ENCODE results near the gene SLMAP. TPM values are rescaled to one million over a fixed set of nuclear protein-coding genes. Genes with fewer than 3 reads are reported as not detected.
"Not testable (repeated sequence)": the region's sequence is repeated elsewhere in the genome, so short reads cannot be mapped to it uniquely, and the experiment has no call there.

SLMAP gene
- total RNA-seq, 1 experiment from 2014 or later, result 48.4 TPM

DNA sequence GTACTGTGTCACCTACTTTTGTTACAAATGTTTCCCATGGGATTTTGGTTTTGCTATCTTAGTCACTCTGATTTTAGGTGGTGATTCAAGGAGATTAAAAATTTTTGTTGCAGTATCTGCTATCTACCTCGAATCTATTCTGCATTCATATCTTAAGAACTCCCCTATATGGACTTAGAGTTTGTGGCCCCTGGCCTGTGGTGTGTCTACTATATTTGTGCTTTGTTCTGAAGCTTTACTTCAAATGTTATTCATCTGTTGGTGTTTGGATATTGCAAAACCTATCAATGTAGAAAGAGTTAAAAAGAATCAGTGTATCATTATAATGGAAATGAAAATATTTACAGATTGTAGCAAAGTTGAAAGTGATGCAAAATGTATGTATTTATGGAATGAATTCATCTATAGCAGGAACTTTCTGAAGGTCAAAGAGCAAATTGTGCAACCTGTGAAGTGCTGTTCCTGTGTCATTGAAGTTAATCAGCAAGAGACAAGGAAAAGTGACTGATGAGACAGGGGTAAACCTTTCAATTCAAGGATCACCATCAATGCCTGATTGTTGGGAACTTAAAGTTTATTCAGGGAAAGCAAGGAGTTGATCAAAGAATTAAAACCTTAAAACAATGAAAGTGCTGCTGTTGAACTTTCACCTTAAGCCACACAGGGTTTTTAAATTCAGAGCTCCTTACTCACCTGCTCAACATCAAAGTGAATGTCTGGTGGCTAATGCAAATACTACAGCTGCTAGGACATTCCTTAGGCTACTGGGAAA is 71.0 kb downstream of the SLMAP start:
- no peak for DNase-seq (ENCODE audit: low read depth)

DNA sequence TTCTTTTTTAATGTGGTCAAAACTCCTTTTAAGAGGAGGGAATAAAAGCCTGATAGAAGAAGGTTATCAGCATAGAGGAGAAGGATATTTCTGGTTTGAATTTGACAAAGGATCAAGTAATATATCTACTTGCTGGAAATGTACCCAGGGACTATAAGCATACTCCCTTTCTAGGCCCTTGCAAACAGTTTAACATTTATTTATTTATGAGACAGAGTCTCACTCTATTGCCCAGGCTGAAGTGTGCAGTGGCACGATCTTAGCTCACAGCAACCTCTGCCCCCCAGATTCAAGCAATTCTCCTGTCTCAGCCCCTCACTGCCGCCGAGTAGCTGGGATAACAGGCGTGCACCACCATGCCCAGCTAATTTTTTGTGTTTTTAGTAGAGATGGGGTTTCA is 71.6 kb downstream of the SLMAP start:
- no peak for DNase-seq (ENCODE audit: low read depth)

DNA sequence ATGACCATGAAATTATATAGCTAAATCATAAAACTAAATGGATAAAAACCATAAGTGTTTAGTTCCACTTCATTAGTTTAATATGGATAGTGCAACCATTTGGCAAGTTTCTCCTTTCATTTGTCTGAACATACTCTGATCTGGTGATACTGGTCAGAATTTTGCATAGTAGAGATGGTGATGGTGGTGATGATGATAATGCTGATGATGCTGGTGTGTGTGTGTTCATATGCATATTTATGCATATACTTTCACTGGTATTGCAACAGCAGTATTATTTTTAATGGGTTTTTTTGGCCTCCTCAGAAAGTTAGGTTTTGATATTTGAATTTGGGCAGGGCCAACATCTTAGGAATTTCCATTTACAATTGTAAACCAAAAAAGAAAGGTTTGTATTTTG is 76.4 kb downstream of the SLMAP start:
- no peak for DNase-seq (ENCODE audit: low read depth)

DNA sequence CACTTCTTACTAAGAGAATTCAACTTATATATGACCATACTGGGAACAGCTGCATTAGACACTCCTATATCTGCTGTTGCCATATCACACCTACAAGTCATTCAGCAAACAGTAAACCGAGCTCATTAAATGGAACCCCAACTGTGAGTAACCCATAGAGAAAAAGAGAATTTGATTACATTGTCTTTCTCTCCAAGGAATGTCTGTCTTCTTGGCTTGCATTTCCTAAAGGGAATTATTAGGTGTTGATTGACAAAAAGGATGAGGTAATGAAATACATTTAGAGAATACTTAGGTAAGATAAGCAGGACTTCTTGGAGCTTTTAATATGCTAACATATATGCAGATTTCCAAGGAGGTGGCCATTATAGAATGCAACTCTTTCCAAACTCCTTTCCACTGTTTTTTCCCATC is 76.8 kb downstream of the SLMAP start:
- no peak for DNase-seq (ENCODE audit: low read depth)

DNA sequence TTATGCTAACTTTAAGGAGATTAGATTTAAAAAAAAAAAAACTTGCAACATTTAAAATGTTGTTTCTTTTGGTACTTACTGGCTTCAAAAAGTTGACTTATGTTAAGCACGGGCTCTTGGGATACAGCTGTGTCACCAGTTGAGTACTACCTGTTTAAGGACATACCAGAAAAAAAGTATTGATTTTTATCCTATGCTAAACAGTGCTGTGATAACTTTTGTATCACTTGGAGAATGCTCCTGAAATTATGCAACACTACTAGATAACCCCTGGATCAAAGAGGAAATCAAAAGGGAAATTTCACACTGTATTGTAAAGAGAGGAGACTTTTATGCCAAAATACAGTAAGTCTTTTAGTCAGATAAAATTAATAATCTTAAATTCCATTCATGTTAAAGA is 77.7 kb downstream of the SLMAP start:
- DNase-seq (ENCODE audit: low read depth), result no peak

DNA sequence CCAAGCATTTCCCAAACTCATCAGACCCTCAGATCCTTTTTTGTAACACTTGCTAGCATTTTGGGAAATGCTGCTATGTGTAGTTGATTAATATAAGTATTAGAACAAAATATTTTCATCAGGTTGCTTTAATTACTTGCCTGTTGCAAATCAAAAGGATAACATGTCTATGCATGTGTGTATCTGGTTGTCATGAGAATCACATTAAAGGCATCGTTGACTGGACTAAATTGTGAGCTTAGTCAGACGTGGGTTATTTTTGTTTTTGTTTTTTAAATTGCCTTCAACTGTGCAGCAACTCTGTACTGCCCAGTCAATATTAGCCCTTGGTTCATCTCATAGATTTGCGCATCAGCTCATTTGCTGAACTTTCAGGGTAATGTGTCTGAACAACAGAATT is 81.6 kb downstream of the SLMAP start:
- DNase-seq (ENCODE audit: low read depth), result no peak

DNA sequence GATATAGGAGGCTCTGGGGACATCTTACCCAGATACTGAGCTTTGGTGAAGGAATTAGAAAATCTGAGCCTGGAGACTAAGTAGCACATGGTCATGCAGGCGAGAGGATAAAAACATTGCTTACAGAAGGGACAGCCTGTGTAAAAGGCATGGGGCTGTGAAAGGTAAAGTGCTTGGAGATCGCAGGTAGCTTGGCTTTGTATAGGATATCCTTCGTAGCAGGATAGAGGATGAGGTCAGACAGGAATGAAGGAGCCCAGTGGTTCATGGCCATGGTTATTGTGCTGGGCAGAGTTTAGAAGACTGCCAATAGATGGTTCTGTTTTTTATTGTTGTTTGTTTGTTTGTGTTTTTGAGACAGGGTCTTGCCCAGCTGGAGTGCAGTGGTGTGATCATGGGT is 82.5 kb downstream of the SLMAP start:
- no peak for DNase-seq (ENCODE audit: low read depth)

DNA sequence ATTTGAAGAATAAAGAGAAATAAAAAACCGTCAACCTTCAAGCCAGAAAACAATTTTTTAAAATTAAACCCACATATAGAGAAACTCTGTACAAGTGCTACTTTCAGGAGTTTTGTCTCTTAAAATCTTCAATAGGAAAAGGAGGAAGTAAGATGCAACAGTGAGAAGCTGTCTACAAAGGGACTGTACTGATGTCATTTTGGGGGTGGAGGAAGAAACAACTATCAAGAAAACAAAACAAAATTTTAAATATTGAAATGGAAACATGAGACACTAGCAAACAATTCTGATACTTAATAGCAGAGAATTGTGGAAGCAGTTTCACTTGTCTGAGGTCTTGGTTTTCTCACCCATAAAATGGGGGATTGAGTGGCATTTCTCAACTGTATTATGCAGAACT is 84.4 kb downstream of the SLMAP start:
- DNase-seq (ENCODE audit: low read depth), result no peak

DNA sequence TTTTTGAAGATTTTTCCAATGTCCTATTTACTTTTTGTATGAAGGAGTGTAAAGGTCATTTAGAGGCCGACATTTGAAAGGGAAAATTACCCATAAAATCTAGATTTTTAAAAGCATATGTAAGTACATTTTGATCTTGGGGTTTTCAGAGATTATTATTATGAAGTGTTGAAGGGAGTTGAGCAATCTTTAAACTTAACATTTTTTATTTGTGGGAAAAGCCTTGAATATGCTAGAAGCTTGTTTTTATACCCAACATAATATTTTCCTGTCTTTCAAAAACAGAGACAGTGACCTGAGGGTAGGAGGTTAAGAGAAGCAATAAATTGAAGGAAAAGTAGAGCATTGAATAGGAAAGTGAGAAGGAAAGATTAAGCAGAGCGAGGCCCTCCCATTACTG is 85.7 kb downstream of the SLMAP start:
- DNase-seq (ENCODE audit: low read depth), result no peak

DNA sequence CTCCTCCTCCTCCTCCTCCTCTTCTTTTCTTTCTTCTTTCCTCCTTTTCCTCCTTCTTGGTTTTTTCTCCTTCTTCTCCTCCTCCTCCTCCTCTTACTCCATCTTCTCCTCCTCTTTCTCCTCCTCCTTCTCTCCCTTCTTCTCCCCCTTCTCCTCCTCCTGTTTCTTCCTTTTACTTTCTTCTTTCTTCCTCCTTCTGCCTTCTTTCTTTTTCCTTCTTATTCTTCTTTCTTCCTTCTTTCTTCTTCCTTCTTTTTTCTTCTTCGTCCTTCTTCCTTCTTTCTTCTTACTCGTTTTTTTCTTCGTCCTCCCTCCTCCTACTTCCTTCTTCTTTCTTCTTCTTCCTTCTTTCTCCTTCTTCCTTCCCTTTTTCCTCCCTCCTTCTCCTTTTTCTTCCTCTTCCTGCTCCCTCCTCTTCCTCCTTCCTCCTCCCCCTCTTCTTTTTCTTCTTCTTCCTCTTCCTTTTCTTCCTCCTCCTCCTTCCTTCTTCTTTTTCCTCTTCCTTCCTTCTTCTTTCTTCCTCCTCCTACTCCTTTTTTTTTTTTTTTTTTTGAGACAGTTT is 92.1 kb downstream of the SLMAP start:
- no peak for DNase-seq (ENCODE audit: low read depth)

DNA sequence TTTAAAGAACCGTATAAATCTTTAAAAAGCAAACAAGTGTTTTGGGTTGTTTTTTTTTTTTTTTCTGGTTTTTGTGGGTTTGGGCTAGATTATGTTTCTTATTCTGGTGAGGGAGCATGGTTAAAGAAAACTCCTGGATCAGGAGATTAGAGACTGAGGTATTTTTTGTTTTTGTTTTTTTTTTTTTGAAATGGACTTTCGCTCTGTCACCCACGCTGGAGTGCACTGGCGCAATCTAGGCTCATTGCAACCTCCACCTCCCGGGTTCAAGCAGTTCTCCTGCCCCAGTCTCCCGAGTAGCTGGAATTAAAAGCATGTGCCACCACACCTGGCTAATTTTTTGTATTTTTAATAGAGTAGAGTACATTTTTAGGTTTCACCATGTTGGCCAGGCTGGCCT is 95.2 kb downstream of the SLMAP start:
- no peak for DNase-seq (ENCODE audit: low read depth)

DNA sequence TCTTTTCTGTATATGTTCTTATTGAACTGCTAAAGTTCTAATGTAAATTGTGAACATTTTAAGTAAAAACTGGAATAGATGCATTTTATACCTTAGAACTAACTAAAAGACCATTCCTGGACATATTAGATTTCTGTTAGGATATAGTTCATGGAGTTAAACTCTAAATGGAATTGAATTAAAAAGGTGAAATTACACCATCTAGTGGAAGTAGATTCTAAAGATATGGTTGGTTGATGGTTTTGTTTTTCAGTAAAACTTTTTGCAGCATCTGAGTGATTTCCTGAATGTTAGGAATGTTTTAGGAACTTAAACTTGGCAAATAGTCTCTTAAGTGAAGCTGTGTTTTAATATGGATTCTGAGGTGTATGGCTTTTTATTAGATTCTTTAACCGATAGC is 96.8 kb downstream of the SLMAP start:
- DNase-seq (ENCODE audit: low read depth), result peak; percentile 28

DNA sequence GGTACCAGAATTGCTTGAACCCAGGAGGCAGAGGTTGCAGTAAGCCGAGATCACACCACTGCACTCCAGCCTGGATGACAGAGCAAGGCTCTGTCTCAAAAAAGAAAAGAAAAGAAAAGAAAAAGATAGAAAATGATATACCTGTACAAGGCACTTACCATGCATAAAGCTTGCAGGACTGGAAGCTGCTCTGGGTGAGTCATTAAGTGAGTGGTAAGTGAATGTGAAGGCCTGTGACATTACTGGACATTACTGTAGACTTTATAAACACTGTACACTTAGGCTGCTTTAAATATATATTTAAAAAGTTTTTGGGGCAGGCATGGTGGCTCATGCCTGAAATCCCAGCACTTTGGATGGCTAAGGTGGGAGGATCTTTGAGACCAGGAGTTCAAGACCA is 99.2 kb downstream of the SLMAP start:
- DNase-seq (ENCODE audit: low read depth), result peak; percentile 18

DNA sequence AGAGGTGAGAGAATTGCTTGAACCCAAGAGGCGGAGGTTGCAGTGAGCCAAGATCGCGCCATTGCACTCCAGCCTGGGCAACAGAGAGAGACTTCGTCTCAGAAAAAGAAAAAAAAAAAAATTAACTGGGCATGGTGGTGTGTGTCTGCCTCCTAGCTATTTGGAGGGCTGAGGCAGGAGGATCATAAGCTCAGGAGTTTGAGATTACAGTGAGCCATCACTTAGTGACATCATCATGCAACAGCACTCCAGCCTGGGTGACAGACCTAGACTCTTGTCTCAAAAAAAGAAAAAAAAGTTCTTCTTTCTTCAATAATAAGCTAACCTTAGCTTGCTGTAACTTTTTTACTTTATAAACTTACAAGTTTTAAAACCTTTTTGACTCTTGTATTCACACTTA is 99.8 kb downstream of the SLMAP start:
- no peak for DNase-seq (ENCODE audit: low read depth)

DNA sequence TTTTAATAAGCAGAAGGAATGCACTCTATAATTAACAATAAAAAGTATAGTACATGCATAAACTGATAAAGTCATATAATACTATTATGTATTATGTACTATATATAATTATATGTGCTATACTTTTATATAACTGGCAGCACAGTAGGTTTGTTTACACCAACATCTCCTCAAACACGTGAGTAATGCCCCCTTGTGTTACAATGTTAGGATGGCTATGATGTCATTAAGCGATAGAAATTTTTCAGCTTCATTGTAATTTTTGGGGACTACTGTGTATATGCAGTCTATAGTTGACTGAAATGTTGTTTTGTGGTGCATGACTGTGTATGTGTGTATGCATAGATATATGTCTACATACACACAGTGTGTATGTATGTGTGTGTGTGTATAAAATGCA is 100.6 kb downstream of the SLMAP start:
- peak; percentile 19 for DNase-seq (ENCODE audit: low read depth)

DNA sequence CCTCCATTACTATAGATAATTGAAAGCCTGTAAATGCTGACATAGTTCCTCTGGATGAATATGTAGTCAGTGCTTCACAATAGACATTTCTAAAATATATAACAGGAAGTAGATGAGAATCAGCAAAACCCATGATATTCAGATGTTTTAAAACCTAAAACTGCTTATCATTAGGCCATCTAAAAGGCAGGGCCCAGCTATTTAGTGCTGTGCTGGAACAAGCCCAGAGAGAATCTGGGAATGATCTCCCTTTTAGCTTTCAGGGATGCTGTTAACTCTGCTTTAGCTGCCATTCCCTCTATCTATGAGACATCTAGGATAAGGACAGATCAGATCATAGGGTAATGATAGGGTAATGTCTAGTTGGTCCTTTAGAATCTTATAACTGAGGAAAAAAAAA is 106.8 kb downstream of the SLMAP start:
- no peak for DNase-seq (ENCODE audit: low read depth)

DNA sequence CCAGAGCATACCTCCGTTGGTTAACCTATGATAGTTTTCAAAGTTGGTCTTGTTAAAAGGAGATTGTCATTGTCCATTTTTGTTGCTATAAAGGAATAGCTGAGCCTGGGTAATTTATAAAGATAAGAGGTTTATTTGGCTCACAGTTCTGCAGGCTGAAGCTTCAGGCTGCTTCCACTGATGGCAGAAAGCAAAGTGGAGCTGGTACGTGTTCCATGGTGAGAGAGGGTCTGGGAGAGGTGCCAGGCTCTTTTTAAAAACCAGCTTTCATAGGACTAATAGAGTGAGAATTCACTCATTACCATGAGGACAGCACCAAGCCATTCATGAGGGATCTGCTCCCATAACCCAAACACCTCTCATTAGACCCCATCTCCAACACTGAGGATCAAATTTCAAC is 107.3 kb downstream of the SLMAP start:
- no peak for DNase-seq (ENCODE audit: low read depth)

DNA sequence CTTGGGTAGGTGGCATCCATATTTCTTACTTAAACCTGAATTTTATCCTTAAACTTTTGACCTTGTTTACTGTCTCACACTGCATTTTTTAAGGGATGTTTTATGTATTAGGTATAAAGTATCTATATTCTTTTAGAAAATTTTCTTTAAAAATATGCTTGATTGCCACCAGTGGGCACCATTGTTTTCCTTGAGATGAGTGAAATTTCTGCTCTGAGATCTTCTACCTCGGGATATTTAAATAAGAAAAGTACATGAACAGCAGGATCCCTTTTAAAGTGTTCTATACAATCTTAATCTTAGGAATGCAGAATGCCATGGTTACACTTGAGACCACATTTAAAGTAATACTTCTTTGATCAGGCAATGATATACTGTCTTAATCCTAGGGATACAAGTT is 108.7 kb downstream of the SLMAP start:
- peak; percentile 23 for DNase-seq (ENCODE audit: low read depth)

DNA sequence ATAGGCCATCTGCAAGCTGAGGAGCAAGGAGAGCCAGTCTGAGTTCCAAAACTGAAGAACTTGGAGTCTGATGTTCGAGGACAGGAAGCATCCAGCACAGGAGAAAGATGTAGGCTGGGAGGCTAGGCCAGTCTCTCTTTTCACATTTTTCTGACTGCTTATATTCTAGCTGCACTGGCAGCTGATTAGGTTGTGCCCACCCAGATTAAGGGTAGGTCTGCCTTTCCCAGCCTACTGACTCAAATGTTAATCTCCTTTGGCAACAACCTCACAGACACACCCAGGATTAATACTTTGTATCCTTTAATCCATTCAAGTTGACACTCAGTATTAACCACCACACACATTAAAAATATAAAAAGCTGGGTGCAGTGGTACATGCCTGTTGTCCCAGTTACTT is 113.0 kb downstream of the SLMAP start:
- DNase-seq (ENCODE audit: low read depth), result not testable (repeated sequence)

DNA sequence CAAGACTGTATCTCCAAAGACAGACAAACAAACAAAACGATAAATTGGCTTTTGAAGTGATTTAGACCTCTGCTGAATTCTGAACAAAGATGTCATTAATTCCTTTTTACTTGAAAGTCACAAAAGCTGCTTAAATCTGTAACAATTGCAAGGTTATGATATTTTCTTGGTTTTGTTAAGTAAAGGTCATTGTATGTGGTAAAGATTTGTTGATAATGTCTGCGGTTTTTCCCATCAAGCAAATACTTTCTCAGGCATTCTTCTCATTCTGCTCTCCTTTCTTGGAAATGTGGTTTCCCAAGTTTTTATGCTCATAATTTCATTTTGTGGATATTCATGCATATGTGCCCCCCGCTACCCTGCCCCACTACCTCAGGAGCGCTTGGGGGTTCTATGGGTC is 116.5 kb downstream of the SLMAP start:
- DNase-seq (ENCODE audit: low read depth), result no peak

DNA sequence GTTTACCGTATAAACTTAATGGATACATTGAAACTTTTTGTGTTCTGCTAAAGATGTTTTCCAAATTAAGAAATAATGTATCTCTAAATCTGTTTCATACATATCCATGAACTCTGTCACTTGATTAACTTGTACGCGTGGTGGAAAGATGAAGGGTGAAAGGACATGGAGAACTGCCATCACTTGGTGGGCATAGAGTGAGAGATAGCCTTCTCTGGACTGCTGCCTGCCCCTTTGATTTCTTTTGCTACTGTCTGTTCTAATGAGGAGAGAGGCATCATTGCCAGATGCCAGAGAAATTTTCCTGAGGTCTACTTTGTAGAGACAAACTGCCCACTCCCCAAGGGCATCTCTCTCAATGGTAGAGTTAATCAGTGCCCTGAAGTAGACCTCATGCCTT is 120.5 kb downstream of the SLMAP start:
- no peak for DNase-seq (ENCODE audit: low read depth)

DNA sequence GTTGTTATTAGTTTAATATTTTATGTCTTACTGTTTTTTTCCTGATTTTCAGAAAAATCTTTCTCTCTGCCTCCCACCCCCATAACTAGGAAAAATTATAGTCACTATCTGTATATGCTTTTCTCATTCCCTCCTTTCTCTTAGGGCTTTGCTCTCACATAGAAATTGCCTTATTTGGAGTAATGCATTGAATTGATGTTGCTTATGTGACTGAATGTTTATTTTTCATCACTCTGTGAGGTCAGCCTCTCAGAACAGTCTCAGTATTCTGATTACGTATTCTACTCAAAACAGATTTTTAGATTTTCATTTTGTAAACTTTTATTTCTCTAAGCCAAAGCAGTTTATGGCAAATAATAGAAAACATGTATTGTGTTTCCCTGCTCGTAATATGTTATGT is 121.0 kb downstream of the SLMAP start:
- DNase-seq (ENCODE audit: low read depth), result no peak

DNA sequence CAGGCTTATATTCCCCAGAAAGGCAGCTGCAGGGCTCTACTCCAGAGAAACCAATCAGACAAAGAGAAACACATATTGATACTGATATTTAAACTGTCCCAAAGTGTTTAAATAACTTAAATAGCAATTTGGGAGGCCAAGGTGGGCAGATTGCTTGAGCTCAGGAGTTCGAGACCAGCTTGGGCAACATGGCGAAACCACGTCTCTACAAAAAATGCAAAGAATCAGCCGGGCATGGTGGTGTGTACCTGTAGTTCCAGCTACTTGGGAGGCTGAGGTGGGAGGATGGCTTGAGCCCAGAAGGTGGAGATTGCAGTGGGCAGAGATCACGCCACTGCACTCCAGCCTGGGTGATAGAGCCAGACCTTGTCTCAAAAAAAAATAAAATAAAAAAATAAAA is 128.3 kb downstream of the SLMAP start:
- DNase-seq (ENCODE audit: low read depth), result not testable (repeated sequence)

DNA sequence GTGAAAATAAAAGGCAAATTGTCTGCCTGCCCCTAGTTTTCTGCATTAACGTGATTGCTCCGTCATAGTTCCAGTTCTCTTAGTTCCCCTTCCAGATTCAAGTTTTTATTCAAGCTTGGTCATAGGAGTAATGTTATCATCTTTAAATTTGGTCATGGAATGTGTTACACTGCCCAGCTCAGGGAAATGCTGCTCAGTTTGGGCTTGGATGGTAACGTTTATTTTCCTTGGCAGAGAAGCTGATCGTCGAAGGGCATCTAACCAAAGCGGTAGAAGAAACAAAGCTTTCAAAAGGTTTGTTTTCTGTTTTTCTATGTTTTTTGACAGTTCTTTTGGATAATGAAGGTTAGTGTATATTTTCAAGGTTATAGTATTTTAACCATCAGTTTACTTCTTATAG is 133.7 kb downstream of the SLMAP start:
- DNase-seq (ENCODE audit: low read depth), result no peak
